ENCODE results near the gene ZNF862. TPM values are rescaled to one million over a fixed set of nuclear protein-coding genes. Genes with fewer than 3 reads are reported as not detected.
"Not testable (repeated sequence)": the region's sequence is repeated elsewhere in the genome, so short reads cannot be mapped to it uniquely, and the experiment has no call there.

Gene ZNF862
- total RNA-seq, 1 donor from 2014 or later: 12.2 TPM

GRCh38 chr7:149821191-149822148, 16.7 kb upstream of the ZNF862 start:
- no peak for ATAC-seq (ENCODE audit: poor library complexity)
- intact Hi-C loops (cut with DNase I): no loop called here
- DNase-seq: no peak

- DNase-seq: peak; percentile 24
- ATAC-seq (ENCODE audit: poor library complexity): no peak
- intact Hi-C loops (cut with DNase I): no loop called here
Measured at GRCh38 chr7:149822353-149822943, 15.7 kb upstream of the ZNF862 start.

- intact Hi-C loops (cut with DNase I): no loop called here
- no peak for ATAC-seq (ENCODE audit: poor library complexity)
Measured at GRCh38 chr7:149823191-149823630, 15.0 kb upstream of the ZNF862 start.

GRCh38 chr7:149823631-149824199, 14.5 kb upstream of the ZNF862 start:
- intact Hi-C loops (cut with DNase I): no loop called here
- DNase-seq: no peak
- ATAC-seq (ENCODE audit: poor library complexity): no peak

More at GRCh38 chr7:149823191-149823630, 15.0 kb upstream of the ZNF862 start:
- DNase-seq: no peak

GRCh38 chr7:149824301-149824741, 13.9 kb upstream of the ZNF862 start:
- intact Hi-C loops (cut with DNase I): no loop called here
- DNase-seq (peak; percentile 30), ATAC-seq (ENCODE audit: poor library complexity) (no peak)

GRCh38 chr7:149824748-149825566, 13.2 kb upstream of the ZNF862 start:
- DNase-seq: no peak
- intact Hi-C loops (cut with DNase I): no loop called here
- ATAC-seq (ENCODE audit: poor library complexity): no peak

GRCh38 chr7:149825567-149826343, 12.4 kb upstream of the ZNF862 start:
- intact Hi-C loops (cut with DNase I): no loop called here
- DNase-seq: peak; percentile 50
- ATAC-seq (ENCODE audit: poor library complexity): no peak

- intact Hi-C loops (cut with DNase I): no loop called here
- no peak for DNase-seq
- no peak for ATAC-seq (ENCODE audit: poor library complexity)
Measured at GRCh38 chr7:149826344-149827088, 11.7 kb upstream of the ZNF862 start.

GRCh38 chr7:149827089-149827981, 10.8 kb upstream of the ZNF862 start:
- intact Hi-C loops (cut with DNase I): no loop called here
- DNase-seq: no peak
- ATAC-seq (ENCODE audit: poor library complexity): no peak

- intact Hi-C loops (cut with DNase I): no loop called here
- ATAC-seq (ENCODE audit: poor library complexity) (no peak), DNase-seq (no peak)
Measured at GRCh38 chr7:149828357-149829309, 9.5 kb upstream of the ZNF862 start.

- DNase-seq; ATAC-seq (ENCODE audit: poor library complexity); intact Hi-C loops (cut with DNase I): not testable (repeated sequence)
Measured at GRCh38 chr7:149830527-149830926, 7.6 kb upstream of the ZNF862 start.

- ATAC-seq (ENCODE audit: poor library complexity): no peak
- no peak for DNase-seq
- intact Hi-C loops (cut with DNase I): no loop called here
Measured at GRCh38 chr7:149830997-149831740, 7.0 kb upstream of the ZNF862 start.

- DNase-seq: no peak
- no peak for ATAC-seq (ENCODE audit: poor library complexity)
- intact Hi-C loops (cut with DNase I): no loop called here
Measured at GRCh38 chr7:149831741-149832219, 6.4 kb upstream of the ZNF862 start.

GRCh38 chr7:149832332-149833041, 5.7 kb upstream of the ZNF862 start:
- intact Hi-C loops (cut with DNase I): no loop called here
- ATAC-seq (ENCODE audit: poor library complexity) (no peak), DNase-seq (no peak)
